Nephron (organoid): Measurements from ENCODE around the gene ADCY4.

Experiments
- H3K27ac Mint-ChIP-seq, 3 experiments: 2 replicates each; pipeline ENCODE4 v1.8.0; 2020; ENCODE audit warnings: mixed read lengths in 3 of 3, mild to moderate bottlenecking in 2 of 3, moderate library complexity in 1 of 3
- H3K27me3 Mint-ChIP-seq: 2 replicates; pipeline ENCODE4 v1.8.0; 2021; ENCODE audit warnings: low read depth, mild to moderate bottlenecking, moderate library complexity, mixed read lengths
- H3K36me3 Mint-ChIP-seq: 2 replicates; pipeline ENCODE4 v1.8.0; 2020; ENCODE audit warnings: low read depth, mixed read lengths
- H3K4me1 Mint-ChIP-seq: 2 replicates; pipeline ENCODE4 v1.8.0; 2020; ENCODE audit warnings: mixed read lengths
- H3K4me3 Mint-ChIP-seq, 3 experiments: 2 replicates each; pipeline ENCODE4 v1.8.0; 2020; ENCODE audit warnings: mild to moderate bottlenecking in 3 of 3, mixed read lengths in 3 of 3, moderate library complexity in 2 of 3
- H3K9me3 Mint-ChIP-seq: 2 replicates; pipeline ENCODE4 v1.8.0; 2020; ENCODE audit warnings: mixed read lengths
- CTCF ChIP-seq, 3 experiments: fragments of 200-600 bp; sonication (generic); IDR thresholded peaks; one replicate each; pipeline ENCODE4 v1.5.0; 2021; ENCODE audit warnings: antibody characterized with exemption in 3 of 3; ENCODE audit not compliant: unreplicated experiment in 3 of 3

ADCY4 gene

GRCh38 chr14:24296341-24297157 is 38.3 kb downstream of the ADCY4 start:
- peaks cover 22% of the 10 kb centered on the region for H3K36me3 Mint-ChIP-seq
- peak overlapping the region; percentile 30 to 63 (median 58) for H3K4me3 Mint-ChIP-seq
- H3K9me3 Mint-ChIP-seq, result no peaks in the 10 kb centered on the region
- TF ChIP-seq CTCF (IDR thresholded peaks at IDR 0.05; ENCODE audit: unreplicated experiment in 3 of 3), result peak; percentile 53 to 72 (median 60)
- peaks cover 24% of the 10 kb centered on the region for H3K4me1 Mint-ChIP-seq
- peak overlapping the region in 1 of 3 experiments; percentile 38 for H3K27ac Mint-ChIP-seq
- H3K27me3 Mint-ChIP-seq, result no peaks in the 10 kb centered on the region

- no peak for TF ChIP-seq CTCF (IDR thresholded peaks at IDR 0.05; ENCODE audit: unreplicated experiment in 3 of 3)
- no peak overlapping the region for H3K27ac Mint-ChIP-seq
- peaks cover 28% of the 10 kb centered on the region for H3K36me3 Mint-ChIP-seq
- peaks cover 10% of the 10 kb centered on the region for H3K4me1 Mint-ChIP-seq
- H3K4me3 Mint-ChIP-seq, result no peak overlapping the region
- no peaks in the 10 kb centered on the region for H3K27me3 Mint-ChIP-seq
- H3K9me3 Mint-ChIP-seq, result no peaks in the 10 kb centered on the region
Observed at GRCh38 chr14:24293525-24293924, 41.3 kb downstream of the ADCY4 start.

GRCh38 chr14:24292118-24292807 is 42.6 kb downstream of the ADCY4 start:
- Mint-ChIP-seq H3K9me3 (no peaks in the 10 kb centered on the region), H3K27ac (no peak overlapping the region), H3K36me3 (peaks cover 25% of the 10 kb centered on the region), H3K27me3 (no peaks in the 10 kb centered on the region), H3K4me1 (peaks cover 4% of the 10 kb centered on the region), H3K4me3 (no peak overlapping the region)
- TF ChIP-seq CTCF (IDR thresholded peaks at IDR 0.05; ENCODE audit: unreplicated experiment in 3 of 3), result no peak

- no peaks in the 10 kb centered on the region for H3K27me3 Mint-ChIP-seq
Observed at GRCh38 chr14:24291446-24292117, 43.3 kb downstream of the ADCY4 start.

GRCh38 chr14:24290746-24291145 is 44.1 kb downstream of the ADCY4 start:
- TF ChIP-seq CTCF (IDR thresholded peaks at IDR 0.05; ENCODE audit: unreplicated experiment in 3 of 3), result no peak
- Mint-ChIP-seq H3K27ac (no peak overlapping the region), H3K36me3 (peaks cover 23% of the 10 kb centered on the region), H3K27me3 (no peaks in the 10 kb centered on the region), H3K4me3 (no peak overlapping the region), H3K9me3 (no peaks in the 10 kb centered on the region), H3K4me1 (no peaks in the 10 kb centered on the region)

More at GRCh38 chr14:24291446-24292117, 43.3 kb downstream of the ADCY4 start:
- no peak overlapping the region for H3K27ac Mint-ChIP-seq
- TF ChIP-seq CTCF (IDR thresholded peaks at IDR 0.05; ENCODE audit: unreplicated experiment in 3 of 3), result no peak
- H3K9me3 Mint-ChIP-seq, result no peaks in the 10 kb centered on the region
- H3K4me1 Mint-ChIP-seq, result peaks cover under 1% of the 10 kb centered on the region
- no peak overlapping the region for H3K4me3 Mint-ChIP-seq
- peaks cover 23% of the 10 kb centered on the region for H3K36me3 Mint-ChIP-seq
